ENCODE results near the gene PRRT1B.
"Not testable (repeated sequence)": the region's sequence is repeated elsewhere in the genome, so short reads cannot be mapped to it uniquely, and the experiment has no call there.

Gene PRRT1B

GRCh38 chr9:131550465-131550864 lies 5.1 kb downstream of the PRRT1B start:
- not testable (repeated sequence) for H3K4me3 ChIP-seq (ENCODE audit: low read depth in 1 of 2, low read length in 2 of 2); H3K9ac ChIP-seq (ENCODE audit: low read depth in 1 of 2, low read length in 2 of 2); H3K4me1 ChIP-seq (ENCODE audit: control insufficient read depth in 1 of 2, insufficient read depth in 2 of 2, low read length in 2 of 2); H3K36me3 ChIP-seq (ENCODE audit: control insufficient read depth in 1 of 2, insufficient read depth in 2 of 2, low read length in 2 of 2); H3K27ac ChIP-seq (ENCODE audit: low read depth, low read length); H3K9me3 ChIP-seq (ENCODE audit: control insufficient read depth in 1 of 2, low read length in 2 of 2)
- H3K27me3 ChIP-seq (ENCODE audit: control insufficient read depth in 1 of 2, insufficient read depth in 2 of 2, low read length in 2 of 2) = peaks cover 8 to 24% of the 10 kb centered on the region in 2 donors

GRCh38 chr9:131552030-131552429 lies 6.7 kb downstream of the PRRT1B start:
- no peaks in the 10 kb centered on the region for H3K4me1 ChIP-seq (ENCODE audit: control insufficient read depth in 1 of 2, insufficient read depth in 2 of 2, low read length in 2 of 2)
- H3K4me3 ChIP-seq (ENCODE audit: low read depth in 1 of 2, low read length in 2 of 2) = no peak overlapping the region
- no peaks in the 10 kb centered on the region for H3K9me3 ChIP-seq (ENCODE audit: control insufficient read depth in 1 of 2, low read length in 2 of 2)
- H3K27me3 ChIP-seq (ENCODE audit: control insufficient read depth in 1 of 2, insufficient read depth in 2 of 2, low read length in 2 of 2) = peaks cover 0 to 17% of the 10 kb centered on the region in 2 donors
- no peak overlapping the region for H3K27ac ChIP-seq (ENCODE audit: low read depth, low read length)
- no peaks in the 10 kb centered on the region for H3K36me3 ChIP-seq (ENCODE audit: control insufficient read depth in 1 of 2, insufficient read depth in 2 of 2, low read length in 2 of 2)
- H3K9ac ChIP-seq (ENCODE audit: low read depth in 1 of 2, low read length in 2 of 2) = no peak overlapping the region

DNA sequence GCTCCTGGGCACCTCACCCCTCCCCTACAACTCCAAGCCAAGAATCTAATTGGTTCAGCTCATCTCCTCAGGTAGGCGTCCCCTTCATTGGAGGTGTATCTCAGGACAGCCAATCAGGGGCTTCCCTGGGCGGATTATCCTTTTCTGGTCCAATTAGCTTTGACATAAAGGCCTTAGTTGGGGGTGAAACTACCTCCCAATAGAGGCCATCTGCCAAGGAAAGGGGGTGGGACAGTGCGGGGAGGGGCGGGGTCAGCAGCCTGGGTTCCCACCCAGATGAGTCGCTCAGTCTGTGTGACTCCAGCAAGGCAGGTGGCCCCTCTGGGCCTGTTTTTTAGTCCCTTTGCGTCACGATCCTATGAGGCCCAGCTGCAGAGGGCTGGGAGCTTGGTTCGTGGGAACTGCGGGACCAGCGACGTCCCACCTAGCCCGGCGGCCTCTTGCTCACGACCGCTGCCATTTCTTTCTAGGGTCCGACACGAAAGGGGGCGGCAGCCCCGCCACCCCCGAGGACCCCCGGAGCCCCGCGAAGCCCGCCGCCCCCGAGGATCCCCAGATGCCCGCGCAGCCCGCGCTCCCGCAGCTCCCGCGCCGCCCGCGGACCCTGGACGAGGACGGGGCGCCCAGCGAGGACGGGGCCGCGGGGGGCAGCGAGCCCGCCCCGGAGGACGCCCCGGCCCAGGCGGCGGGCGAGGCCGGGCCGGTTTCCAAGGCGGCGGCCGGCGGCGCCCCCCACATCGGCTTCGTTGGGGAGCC lies 8.9 kb downstream of the PRRT1B start:
- Histone ChIP-seq H3K27ac (ENCODE audit: low read depth, low read length) (no peak overlapping the region), H3K9ac (ENCODE audit: low read depth in 1 of 2, low read length in 2 of 2) (no peak overlapping the region), H3K4me3 (ENCODE audit: low read depth in 1 of 2, low read length in 2 of 2) (no peak overlapping the region), H3K9me3 (ENCODE audit: control insufficient read depth in 1 of 2, low read length in 2 of 2) (no peaks in the 10 kb centered on the region), H3K4me1 (ENCODE audit: control insufficient read depth in 1 of 2, insufficient read depth in 2 of 2, low read length in 2 of 2) (no peaks in the 10 kb centered on the region), H3K27me3 (ENCODE audit: control insufficient read depth in 1 of 2, insufficient read depth in 2 of 2, low read length in 2 of 2) (peaks cover 0 to 13% of the 10 kb centered on the region in 2 donors), H3K36me3 (ENCODE audit: control insufficient read depth in 1 of 2, insufficient read depth in 2 of 2, low read length in 2 of 2) (no peaks in the 10 kb centered on the region)

GRCh38 chr9:131554843-131555351 lies 9.6 kb downstream of the PRRT1B start:
- Histone ChIP-seq H3K9ac (ENCODE audit: low read depth in 1 of 2, low read length in 2 of 2) (no peak overlapping the region), H3K9me3 (ENCODE audit: control insufficient read depth in 1 of 2, low read length in 2 of 2) (no peaks in the 10 kb centered on the region), H3K27me3 (ENCODE audit: control insufficient read depth in 1 of 2, insufficient read depth in 2 of 2, low read length in 2 of 2) (peaks cover 0 to 13% of the 10 kb centered on the region in 2 donors), H3K4me1 (ENCODE audit: control insufficient read depth in 1 of 2, insufficient read depth in 2 of 2, low read length in 2 of 2) (no peaks in the 10 kb centered on the region), H3K36me3 (ENCODE audit: control insufficient read depth in 1 of 2, insufficient read depth in 2 of 2, low read length in 2 of 2) (no peaks in the 10 kb centered on the region), H3K4me3 (ENCODE audit: low read depth in 1 of 2, low read length in 2 of 2) (no peak overlapping the region), H3K27ac (ENCODE audit: low read depth, low read length) (no peak overlapping the region)

GRCh38 chr9:131555841-131556673 lies 10.7 kb downstream of the PRRT1B start:
- no peak overlapping the region for H3K27ac ChIP-seq (ENCODE audit: low read depth, low read length)
- no peak overlapping the region for H3K9ac ChIP-seq (ENCODE audit: low read depth in 1 of 2, low read length in 2 of 2)
- H3K36me3 ChIP-seq (ENCODE audit: control insufficient read depth in 1 of 2, insufficient read depth in 2 of 2, low read length in 2 of 2) = no peaks in the 10 kb centered on the region
- peaks cover 0 to 13% of the 10 kb centered on the region in 2 donors for H3K27me3 ChIP-seq (ENCODE audit: control insufficient read depth in 1 of 2, insufficient read depth in 2 of 2, low read length in 2 of 2)
- H3K9me3 ChIP-seq (ENCODE audit: control insufficient read depth in 1 of 2, low read length in 2 of 2) = no peaks in the 10 kb centered on the region
- no peaks in the 10 kb centered on the region for H3K4me1 ChIP-seq (ENCODE audit: control insufficient read depth in 1 of 2, insufficient read depth in 2 of 2, low read length in 2 of 2)
- no peak overlapping the region for H3K4me3 ChIP-seq (ENCODE audit: low read depth in 1 of 2, low read length in 2 of 2)

- Histone ChIP-seq H3K4me1 (ENCODE audit: control insufficient read depth in 1 of 2, insufficient read depth in 2 of 2, low read length in 2 of 2) (no peaks in the 10 kb centered on the region), H3K4me3 (ENCODE audit: low read depth in 1 of 2, low read length in 2 of 2) (no peak overlapping the region), H3K9ac (ENCODE audit: low read depth in 1 of 2, low read length in 2 of 2) (no peak overlapping the region), H3K27me3 (ENCODE audit: control insufficient read depth in 1 of 2, insufficient read depth in 2 of 2, low read length in 2 of 2) (peaks cover 0 to 13% of the 10 kb centered on the region in 2 donors), H3K36me3 (ENCODE audit: control insufficient read depth in 1 of 2, insufficient read depth in 2 of 2, low read length in 2 of 2) (no peaks in the 10 kb centered on the region), H3K27ac (ENCODE audit: low read depth, low read length) (no peak overlapping the region), H3K9me3 (ENCODE audit: control insufficient read depth in 1 of 2, low read length in 2 of 2) (no peaks in the 10 kb centered on the region)
Observed at GRCh38 chr9:131557855-131558548, 12.7 kb downstream of the PRRT1B start.

- peaks cover 0 to 4% of the 10 kb centered on the region in 2 donors for H3K27me3 ChIP-seq (ENCODE audit: control insufficient read depth in 1 of 2, insufficient read depth in 2 of 2, low read length in 2 of 2)
- no peaks in the 10 kb centered on the region for H3K36me3 ChIP-seq (ENCODE audit: control insufficient read depth in 1 of 2, insufficient read depth in 2 of 2, low read length in 2 of 2)
- no peak overlapping the region for H3K9ac ChIP-seq (ENCODE audit: low read depth in 1 of 2, low read length in 2 of 2)
- no peak overlapping the region for H3K4me3 ChIP-seq (ENCODE audit: low read depth in 1 of 2, low read length in 2 of 2)
- no peaks in the 10 kb centered on the region for H3K9me3 ChIP-seq (ENCODE audit: control insufficient read depth in 1 of 2, low read length in 2 of 2)
- no peak overlapping the region for H3K27ac ChIP-seq (ENCODE audit: low read depth, low read length)
- H3K4me1 ChIP-seq (ENCODE audit: control insufficient read depth in 1 of 2, insufficient read depth in 2 of 2, low read length in 2 of 2) = no peaks in the 10 kb centered on the region
Observed at GRCh38 chr9:131559421-131560000, 14.2 kb downstream of the PRRT1B start.

- no peaks in the 10 kb centered on the region for H3K4me1 ChIP-seq (ENCODE audit: control insufficient read depth in 1 of 2, insufficient read depth in 2 of 2, low read length in 2 of 2)
Observed at GRCh38 chr9:131562032-131562959, 17.0 kb downstream of the PRRT1B start.

DNA sequence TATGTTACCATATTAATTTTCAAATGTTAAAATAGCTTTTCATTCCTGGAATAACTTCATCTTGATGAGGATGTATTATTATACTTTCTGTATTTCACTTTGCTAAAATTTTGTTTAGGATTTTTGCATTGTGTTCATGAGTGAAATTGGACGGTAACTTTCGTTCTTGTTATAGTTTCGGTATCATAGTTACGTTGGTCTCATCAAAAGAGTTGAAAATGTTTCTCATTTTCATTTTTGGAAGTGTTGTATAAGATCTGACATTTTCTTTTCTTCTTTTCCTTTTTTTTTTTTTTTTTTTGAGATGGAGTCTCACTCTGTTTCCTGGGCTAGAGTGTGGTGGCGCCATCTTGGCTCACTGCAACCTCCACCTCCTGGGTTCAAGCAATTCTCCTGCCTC lies 20.0 kb downstream of the PRRT1B start:
- H3K27me3 ChIP-seq (ENCODE audit: control insufficient read depth in 1 of 2, insufficient read depth in 2 of 2, low read length in 2 of 2) = no peaks in the 10 kb centered on the region

More at GRCh38 chr9:131562032-131562959, 17.0 kb downstream of the PRRT1B start:
- Histone ChIP-seq H3K27me3 (ENCODE audit: control insufficient read depth in 1 of 2, insufficient read depth in 2 of 2, low read length in 2 of 2) (no peaks in the 10 kb centered on the region), H3K36me3 (ENCODE audit: control insufficient read depth in 1 of 2, insufficient read depth in 2 of 2, low read length in 2 of 2) (no peaks in the 10 kb centered on the region), H3K27ac (ENCODE audit: low read depth, low read length) (no peak overlapping the region), H3K9me3 (ENCODE audit: control insufficient read depth in 1 of 2, low read length in 2 of 2) (no peaks in the 10 kb centered on the region), H3K4me3 (ENCODE audit: low read depth in 1 of 2, low read length in 2 of 2) (no peak overlapping the region), H3K9ac (ENCODE audit: low read depth in 1 of 2, low read length in 2 of 2) (no peak overlapping the region)

More for the DNA sequence above, 20.0 kb downstream of the PRRT1B start:
- Histone ChIP-seq H3K9me3 (ENCODE audit: control insufficient read depth in 1 of 2, low read length in 2 of 2) (no peaks in the 10 kb centered on the region), H3K27ac (ENCODE audit: low read depth, low read length) (no peak overlapping the region), H3K4me1 (ENCODE audit: control insufficient read depth in 1 of 2, insufficient read depth in 2 of 2, low read length in 2 of 2) (no peaks in the 10 kb centered on the region), H3K36me3 (ENCODE audit: control insufficient read depth in 1 of 2, insufficient read depth in 2 of 2, low read length in 2 of 2) (peaks cover 0 to 7% of the 10 kb centered on the region in 2 donors), H3K4me3 (ENCODE audit: low read depth in 1 of 2, low read length in 2 of 2) (no peak overlapping the region), H3K9ac (ENCODE audit: low read depth in 1 of 2, low read length in 2 of 2) (no peak overlapping the region)

Measured in duodenal mucosa (tissue), 2 donors.